CD4-positive, alpha-beta T cell (primary cell): ENCODE measurements around the gene COA8. TPM values are rescaled to one million over a fixed set of nuclear protein-coding genes. Genes with fewer than 3 reads are reported as not detected.

Experiments used
- ATAC-seq: fragments of 200-7000 bp; cut with Tn5 transposase; one replicate; pipeline ENCODE4 v1.10.0; 2022; ENCODE audit warnings: mild to moderate bottlenecking; ENCODE audit not compliant: poor library complexity
- CTCF ChIA-PET: fragments of 350-600 bp; sonication (Branson Sonifier 250); formaldehyde crosslinking; loops from one replicate; lab custom pipeline; 2021; ENCODE audit warnings: antibody characterized with exemption, inconsistent platforms; lab: Charles Lee
- POLR2A ChIA-PET: fragments of 350-600 bp; sonication (Branson Sonifier 250); formaldehyde crosslinking; loops from one replicate; lab custom pipeline; 2021; ENCODE audit warnings: antibody characterized with exemption, inconsistent platforms; lab: Charles Lee
- DNase-seq, 14 experiments: peaks; one replicate each; pipeline ENCODE4 v3.0.0-alpha.2; 2013 to 2020; ENCODE audit warnings: mixed read lengths in 2 of 14
- H3K27ac ChIP-seq, 2 donors: one replicate each; pipeline versions ENCODE4 v1.5.1 to v1.7.0; 2013; ENCODE audit warnings: low read length in 2 of 2, low read depth in 1 of 2, mild to moderate bottlenecking in 1 of 2
- H3K27me3 ChIP-seq, 2 experiments: 1 replicate in 1 of 2; 2 replicates in 1 of 2; pipeline versions ENCODE4 v1.6.1 to v1.7.0; 2013; ENCODE audit warnings: low read length in 2 of 2, control low read depth in 1 of 2, mild to moderate bottlenecking in 1 of 2, moderate library complexity in 1 of 2; ENCODE audit not compliant: insufficient read depth in 2 of 2, control insufficient read depth in 1 of 2
- H3K36me3 ChIP-seq: one replicate; pipeline ENCODE4 v1.6.1; 2013; ENCODE audit warnings: low read length, control low read depth; ENCODE audit not compliant: insufficient read depth
- H3K4me1 ChIP-seq: one replicate; pipeline ENCODE4 v1.6.1; 2013; ENCODE audit warnings: low read length, control low read depth; ENCODE audit not compliant: insufficient read depth
- H3K4me3 ChIP-seq: one replicate; pipeline ENCODE4 v1.5.1; 2013; ENCODE audit warnings: mild to moderate bottlenecking, low read length, moderate library complexity
- H3K9me3 ChIP-seq, 2 experiments: 1 replicate in 1 of 2; 2 replicates in 1 of 2; pipeline versions ENCODE4 v1.6.1 to v1.7.0; 2013; ENCODE audit warnings: low read length in 2 of 2, mild to moderate bottlenecking in 2 of 2, control low read depth in 1 of 2, moderate library complexity in 1 of 2; ENCODE audit not compliant: control insufficient read depth in 1 of 2, insufficient read depth in 1 of 2
- H3K27ac Mint-ChIP-seq: one replicate; pipeline ENCODE4 v1.8.0; 2020; ENCODE audit warnings: mixed read lengths
- H3K27me3 Mint-ChIP-seq: one replicate; pipeline ENCODE4 v1.8.0; 2021; ENCODE audit warnings: mixed read lengths
- H3K36me3 Mint-ChIP-seq: one replicate; pipeline ENCODE4 v1.8.0; 2021; ENCODE audit warnings: low read depth, mixed read lengths
- H3K4me1 Mint-ChIP-seq: one replicate; pipeline ENCODE4 v1.8.0; 2021; ENCODE audit warnings: low read depth, mixed read lengths
- H3K4me3 Mint-ChIP-seq: one replicate; pipeline ENCODE4 v1.8.0; 2020; ENCODE audit warnings: mild to moderate bottlenecking, mixed read lengths
- H3K9me3 Mint-ChIP-seq: one replicate; pipeline ENCODE4 v1.8.0; 2020; ENCODE audit warnings: mixed read lengths
- CTCF ChIP-seq: fragments of 200-600 bp; IDR thresholded peaks from one replicate; pipeline ENCODE4 v1.8.0; 2022; ENCODE audit warnings: antibody characterized with exemption, mild to moderate bottlenecking
- intact Hi-C, 2 experiments: fragments of 100-400 bp; cut with DNase I in 1 of 2; cut with micrococcal nuclease in 1 of 2; formaldehyde crosslinking; loops; one replicate each; pipeline versions ENCODE4 v1.15.1 to v1.9.0; 2023 to 2025; cut with DNase I, micrococcal nuclease
- total RNA-seq, 174 experiments: library from RNA in 2 of 174; stranded (reverse) in 2 of 174; gene quantifications; one replicate each; pipeline ENCODE4 v1.2.3 and lab custom pipeline; 2021 to 2026

Gene COA8
- total RNA-seq, 2 experiments from 2014 or later = 9.1 to 10.7 TPM

DNA sequence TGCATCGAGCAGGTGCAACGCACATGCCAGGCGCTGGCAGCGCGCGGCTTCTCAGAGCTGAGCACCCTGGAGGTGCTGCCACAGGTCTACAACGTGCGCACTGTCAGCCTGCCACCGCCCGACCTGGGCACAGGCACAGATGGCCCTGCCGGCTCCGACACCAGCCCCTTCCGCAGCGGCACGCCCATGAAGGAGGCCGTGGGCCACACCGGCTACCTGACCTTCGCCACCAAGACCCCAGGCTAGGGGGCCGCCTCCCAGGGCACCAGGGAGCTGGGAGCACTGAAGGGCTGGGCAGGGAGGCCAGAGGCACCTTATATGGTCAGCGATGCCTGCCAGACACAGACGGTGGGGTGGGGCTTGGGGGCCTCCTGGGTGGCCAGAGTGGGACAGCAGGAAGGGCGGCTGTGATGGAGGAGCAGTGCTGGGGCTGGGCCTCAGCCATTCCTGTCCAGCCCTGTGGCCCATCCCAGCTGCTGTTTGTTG lies 28.1 kb upstream of the COA8 start:
- Histone ChIP-seq H3K4me1 (peaks cover 21% of the 10 kb centered on the region), H3K27ac (no peak overlapping the region), H3K9me3 (no peaks in the 10 kb centered on the region), H3K36me3 (peaks cover 19% of the 10 kb centered on the region), H3K27me3 (peaks cover 0 to 3% of the 10 kb centered on the region in 2 experiments), H3K4me3 (no peak overlapping the region)
- ChIA-PET CTCF (interaction anchor here (1.7 kb wide), 1 partner anchor 16 kb away, joined by 5 read pairs; no protein-coding TSS in a partner anchor), POLR2A (no interaction called here)
- no peak for DNase-seq
- peaks cover under 1% of the 10 kb centered on the region for H3K36me3 Mint-ChIP-seq
- TF ChIP-seq CTCF = no peak
- H3K4me1 Mint-ChIP-seq = peaks cover 16% of the 10 kb centered on the region
- no peak overlapping the region for H3K27ac Mint-ChIP-seq
- ATAC-seq = no peak
- H3K4me3 Mint-ChIP-seq = no peak overlapping the region
- intact Hi-C loops = no loop called here
- no peaks in the 10 kb centered on the region for H3K9me3 Mint-ChIP-seq
- H3K27me3 Mint-ChIP-seq = no peaks in the 10 kb centered on the region

GRCh38 chr14:103535081-103535890 lies 27.5 kb upstream of the COA8 start:
- Histone ChIP-seq H3K4me3 (no peak overlapping the region), H3K4me1 (peaks cover 14% of the 10 kb centered on the region), H3K9me3 (no peaks in the 10 kb centered on the region), H3K27ac (no peak overlapping the region), H3K36me3 (peaks cover 19% of the 10 kb centered on the region), H3K27me3 (peaks cover 0 to 3% of the 10 kb centered on the region in 2 experiments)
- no peak overlapping the region for H3K27ac Mint-ChIP-seq
- ATAC-seq (no peak), DNase-seq (no peak)
- POLR2A ChIA-PET = no interaction called here
- H3K9me3 Mint-ChIP-seq = no peaks in the 10 kb centered on the region
- H3K4me3 Mint-ChIP-seq = no peak overlapping the region
- no peaks in the 10 kb centered on the region for H3K27me3 Mint-ChIP-seq
- intact Hi-C loops = no loop called here
- no peaks in the 10 kb centered on the region for H3K36me3 Mint-ChIP-seq
- H3K4me1 Mint-ChIP-seq = peaks cover 11% of the 10 kb centered on the region
- CTCF ChIA-PET = no interaction called here
- no peak for TF ChIP-seq CTCF

DNA sequence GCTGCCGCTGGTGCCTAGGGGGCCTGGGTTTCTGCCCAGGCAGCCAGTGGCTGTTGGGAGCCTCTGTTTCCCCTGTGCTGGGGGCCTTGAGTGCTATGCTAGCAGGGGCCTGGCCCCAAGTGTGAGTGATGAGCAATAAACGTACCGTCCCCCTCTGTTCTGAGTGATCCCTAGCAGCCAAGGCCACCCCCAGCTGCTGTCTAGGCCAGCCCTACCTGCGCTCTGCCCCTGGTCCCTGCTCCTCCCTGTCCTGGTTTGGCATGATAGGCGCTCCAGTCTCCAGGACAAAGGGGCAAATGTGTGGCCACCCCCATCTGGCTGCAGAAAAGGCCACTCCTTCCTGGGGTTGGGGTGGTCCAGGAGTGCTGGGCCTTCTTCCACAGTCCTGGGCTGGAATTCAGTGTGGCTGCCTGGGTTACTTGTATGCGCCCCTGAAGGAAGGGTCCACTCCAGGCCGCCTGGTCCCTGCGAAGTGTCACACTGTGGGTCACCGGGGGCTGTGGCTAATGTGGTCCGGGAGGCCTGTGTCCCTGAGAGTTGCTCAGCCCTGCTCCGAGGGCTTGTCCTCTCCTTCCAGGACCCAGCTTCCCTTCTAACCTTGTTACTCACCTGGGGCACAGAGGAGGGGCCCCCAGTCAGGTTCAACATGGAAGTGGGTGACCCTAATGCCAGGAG lies 26.7 kb upstream of the COA8 start:
- peaks cover 0 to 3% of the 10 kb centered on the region in 2 experiments for H3K27me3 ChIP-seq
- peaks cover 7% of the 10 kb centered on the region for H3K4me1 ChIP-seq
- H3K36me3 ChIP-seq = peaks cover 19% of the 10 kb centered on the region
- no peak overlapping the region for H3K27ac ChIP-seq
- DNase-seq (no peak), ATAC-seq (no peak)
- Mint-ChIP-seq H3K27me3 (no peaks in the 10 kb centered on the region), H3K36me3 (no peaks in the 10 kb centered on the region), H3K4me3 (no peak overlapping the region), H3K4me1 (peaks cover 7% of the 10 kb centered on the region), H3K9me3 (no peaks in the 10 kb centered on the region), H3K27ac (no peak overlapping the region)
- no peak overlapping the region for H3K4me3 ChIP-seq
- ChIA-PET CTCF (interaction anchor here (1.0 to 1.6 kb wide), 2 partner anchors 9 to 15 kb away, joined by 3 to 5 read pairs; no protein-coding TSS in a partner anchor), POLR2A (no interaction called here)
- no peak for TF ChIP-seq CTCF
- no peaks in the 10 kb centered on the region for H3K9me3 ChIP-seq
- intact Hi-C loops = no loop called here
